GM12801 (cell line): ENCODE measurements around the gene ENPP3.

Experiments used
- CTCF ChIP-seq: IDR thresholded peaks from one replicate; pipeline ENCODE4 v1.5.1; 2011; ENCODE audit warnings: control low read depth; ENCODE audit not compliant: insufficient read length; ENCODE audit errors: extremely low read depth

Gene ENPP3

GRCh38 chr6:131729550-131729949 is 92.4 kb downstream of the ENPP3 start:
- no peak for TF ChIP-seq CTCF

- no peak for TF ChIP-seq CTCF
Measured at GRCh38 chr6:131730264-131730663, 93.2 kb downstream of the ENPP3 start.

GRCh38 chr6:131731224-131731623 is 94.1 kb downstream of the ENPP3 start:
- no peak for TF ChIP-seq CTCF

- TF ChIP-seq CTCF: no peak
Measured at GRCh38 chr6:131733376-131734016, 96.4 kb downstream of the ENPP3 start.

GRCh38 chr6:131736003-131736596 is 99.0 kb downstream of the ENPP3 start:
- no peak for TF ChIP-seq CTCF

GRCh38 chr6:131736811-131737210 is 99.7 kb downstream of the ENPP3 start:
- TF ChIP-seq CTCF: no peak

- TF ChIP-seq CTCF: no peak
Measured at GRCh38 chr6:131739136-131739535, 102.0 kb downstream of the ENPP3 start.
